Colonic mucosa (tissue), 4 donors: Measurements from ENCODE around the gene COPS3. TPM values are rescaled to one million over a fixed set of nuclear protein-coding genes. Genes with fewer than 3 reads are reported as not detected.

Experiments used
- DNase-seq: peaks from one replicate; pipeline ENCODE4 v3.0.0-alpha.2; 2020
- H3K27ac ChIP-seq: fragments of 200-600 bp; one replicate; pipeline ENCODE4 v1.8.0; 2021
- H3K27me3 ChIP-seq: fragments of 200-600 bp; one replicate; pipeline ENCODE4 v1.8.0; 2021
- H3K36me3 ChIP-seq: fragments of 200-600 bp; one replicate; pipeline ENCODE4 v1.8.0; 2021
- H3K4me1 ChIP-seq: fragments of 200-600 bp; one replicate; pipeline ENCODE4 v1.8.0; 2021; ENCODE audit warnings: mild to moderate bottlenecking
- H3K4me3 ChIP-seq: fragments of 200-600 bp; one replicate; pipeline ENCODE4 v1.8.0; 2021
- H3K9ac ChIP-seq, 2 donors: one replicate each; pipeline ENCODE4 v1.7.0; 2013; ENCODE audit warnings: control low read depth in 2 of 2, low read depth in 2 of 2, low read length in 2 of 2
- H3K9me3 ChIP-seq: fragments of 200-600 bp; one replicate; pipeline ENCODE4 v1.8.0; 2021
- intact Hi-C: fragments of 100-400 bp; cut with DNase I; formaldehyde crosslinking; loops from one replicate; pipeline ENCODE4 v1.14.1; 2022
- total RNA-seq, 2 donors: library from RNA; stranded (reverse); fragmentation: NEBNext Ultra II Directional in 1 of 2; extraction: Animal tissue kit (Norgen Biotek cat#: 25700) in 1 of 2; gene quantifications; one replicate each; pipeline ENCODE4 v1.2.1, GENCODE V29; 2021
- TF ChIP-seq, protein P1 (sequence below): fragments of 200-600 bp; IDR thresholded peaks from one replicate; pipeline ENCODE4 v1.8.0; 2022; ENCODE audit warnings: antibody characterized with exemption, mild to moderate bottlenecking
- donor health status: healthy.
- donor health status: DM: no; HTN: no; CAD: no.
- donor health status: DM: no; HTN: no; CAD: no.

COPS3 gene
- total RNA-seq, 2 donors from 2014 or later = 43.9 to 60.4 TPM

- H3K27ac ChIP-seq = no peak overlapping the region
- H3K36me3 ChIP-seq = no peaks in the 10 kb centered on the region
- DNase-seq = no peak
- no peaks in the 10 kb centered on the region for H3K4me1 ChIP-seq
- TF ChIP-seq, protein P1, sequence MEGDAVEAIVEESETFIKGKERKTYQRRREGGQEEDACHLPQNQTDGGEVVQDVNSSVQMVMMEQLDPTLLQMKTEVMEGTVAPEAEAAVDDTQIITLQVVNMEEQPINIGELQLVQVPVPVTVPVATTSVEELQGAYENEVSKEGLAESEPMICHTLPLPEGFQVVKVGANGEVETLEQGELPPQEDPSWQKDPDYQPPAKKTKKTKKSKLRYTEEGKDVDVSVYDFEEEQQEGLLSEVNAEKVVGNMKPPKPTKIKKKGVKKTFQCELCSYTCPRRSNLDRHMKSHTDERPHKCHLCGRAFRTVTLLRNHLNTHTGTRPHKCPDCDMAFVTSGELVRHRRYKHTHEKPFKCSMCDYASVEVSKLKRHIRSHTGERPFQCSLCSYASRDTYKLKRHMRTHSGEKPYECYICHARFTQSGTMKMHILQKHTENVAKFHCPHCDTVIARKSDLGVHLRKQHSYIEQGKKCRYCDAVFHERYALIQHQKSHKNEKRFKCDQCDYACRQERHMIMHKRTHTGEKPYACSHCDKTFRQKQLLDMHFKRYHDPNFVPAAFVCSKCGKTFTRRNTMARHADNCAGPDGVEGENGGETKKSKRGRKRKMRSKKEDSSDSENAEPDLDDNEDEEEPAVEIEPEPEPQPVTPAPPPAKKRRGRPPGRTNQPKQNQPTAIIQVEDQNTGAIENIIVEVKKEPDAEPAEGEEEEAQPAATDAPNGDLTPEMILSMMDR = no peak
- no peak overlapping the region for H3K4me3 ChIP-seq
- no peaks in the 10 kb centered on the region for H3K9me3 ChIP-seq
- intact Hi-C loops = no loop called here
- no peaks in the 10 kb centered on the region for H3K27me3 ChIP-seq
- H3K9ac ChIP-seq = no peak overlapping the region
Measured at GRCh38 chr17:17324616-17325015, 43.6 kb upstream of the COPS3 start.

- H3K9ac ChIP-seq = no peak overlapping the region
- H3K27ac ChIP-seq = no peak overlapping the region
- H3K4me3 ChIP-seq = no peak overlapping the region
Measured at GRCh38 chr17:17322516-17323510, 41.8 kb upstream of the COPS3 start.

GRCh38 chr17:17321356-17322025, 40.4 kb upstream of the COPS3 start:
- TF ChIP-seq, protein P1 = no peak
- Histone ChIP-seq H3K27me3 (no peaks in the 10 kb centered on the region), H3K36me3 (no peaks in the 10 kb centered on the region), H3K9me3 (no peaks in the 10 kb centered on the region), H3K9ac (no peak overlapping the region), H3K4me1 (no peaks in the 10 kb centered on the region), H3K4me3 (no peak overlapping the region), H3K27ac (no peak overlapping the region)
- DNase-seq = no peak
- intact Hi-C loops = no loop called here

More at GRCh38 chr17:17322516-17323510, 41.8 kb upstream of the COPS3 start:
- no peaks in the 10 kb centered on the region for H3K27me3 ChIP-seq
- H3K4me1 ChIP-seq = no peaks in the 10 kb centered on the region
- no peaks in the 10 kb centered on the region for H3K36me3 ChIP-seq
- intact Hi-C loops = no loop called here
- TF ChIP-seq, protein P1 = no peak
- H3K9me3 ChIP-seq = no peaks in the 10 kb centered on the region
- no peak for DNase-seq

DNA sequence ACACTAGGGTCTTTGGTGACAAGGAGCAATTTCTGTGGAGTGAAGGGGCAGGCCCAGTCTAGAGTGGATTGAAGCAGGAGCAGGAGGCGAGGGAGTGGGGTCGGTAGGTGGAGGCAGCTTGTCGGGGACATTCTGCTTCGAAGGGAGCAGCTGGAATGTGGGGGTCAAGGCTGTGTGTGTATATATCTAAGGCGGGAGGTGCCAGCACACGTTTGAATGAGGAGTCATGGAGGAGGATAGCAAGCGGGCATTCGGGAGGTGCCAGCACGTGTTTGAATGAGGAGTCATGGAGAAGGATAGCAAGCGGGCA, 39.8 kb upstream of the COPS3 start:
- H3K36me3 ChIP-seq = no peaks in the 10 kb centered on the region
- H3K9ac ChIP-seq = no peak overlapping the region
- DNase-seq = no peak
- H3K27ac ChIP-seq = no peak overlapping the region
- H3K4me1 ChIP-seq = no peaks in the 10 kb centered on the region
- no peaks in the 10 kb centered on the region for H3K27me3 ChIP-seq
- TF ChIP-seq, protein P1 = no peak
- intact Hi-C loops = no loop called here
- no peak overlapping the region for H3K4me3 ChIP-seq
- H3K9me3 ChIP-seq = no peaks in the 10 kb centered on the region

- TF ChIP-seq, protein P1 = no peak
- DNase-seq = no peak
- H3K4me3 ChIP-seq = no peak overlapping the region
- H3K27me3 ChIP-seq = no peaks in the 10 kb centered on the region
- no peaks in the 10 kb centered on the region for H3K36me3 ChIP-seq
- intact Hi-C loops = no loop called here
- H3K9me3 ChIP-seq = no peaks in the 10 kb centered on the region
- H3K27ac ChIP-seq = no peak overlapping the region
- no peak overlapping the region for H3K9ac ChIP-seq
- no peaks in the 10 kb centered on the region for H3K4me1 ChIP-seq
Measured at GRCh38 chr17:17320188-17320910, 39.3 kb upstream of the COPS3 start.
